ENCODE data around the gene MS4A18. TPM values are rescaled to one million over a fixed set of nuclear protein-coding genes. Genes with fewer than 3 reads are reported as not detected.
A peak's percentile ranks its signal among the peaks of the same experiment; 100 is the strongest.

The MS4A18 gene
- total RNA-seq, 4 donors from 2014 or later, result not detected

GRCh38 chr11:60775420-60775961 lies 51.0 kb downstream of the MS4A18 start:
- H3K27ac ChIP-seq, result no peak overlapping the region
- peak in 1 of 2 donors; percentile 82 for DNase-seq (ENCODE audit: low spot score in 2 of 2)
- WGBS, result 10% methylated on average over 15 of the region's 15 CpGs

GRCh38 chr11:60776167-60776566 lies 51.6 kb downstream of the MS4A18 start:
- Histone ChIP-seq H3K27ac (no peak overlapping the region), H3K4me1 (peaks cover 4% of the 10 kb centered on the region), H3K27me3 (no peaks in the 10 kb centered on the region), H3K9me3 (no peaks in the 10 kb centered on the region), H3K4me3 (no peak overlapping the region), H3K36me3 (no peaks in the 10 kb centered on the region)
- TF ChIP-seq POLR2AphosphoS5 (IDR thresholded peaks at IDR 0.05), result no peak
- no peak for TF ChIP-seq POLR2A (IDR thresholded peaks at IDR 0.05)
- TF ChIP-seq CTCF (IDR thresholded peaks at IDR 0.05), result no peak
- no peak for TF ChIP-seq EP300 (IDR thresholded peaks at IDR 0.05)
- no peak for DNase-seq (ENCODE audit: low spot score in 2 of 2)
- WGBS, result 77% methylated on average over 4 of the region's 4 CpGs

More at GRCh38 chr11:60775420-60775961, 51.0 kb downstream of the MS4A18 start:
- TF ChIP-seq POLR2AphosphoS5 (IDR thresholded peaks at IDR 0.05), result no peak
- TF ChIP-seq CTCF (IDR thresholded peaks at IDR 0.05), result peak; percentile 58 to 90
- no peak for TF ChIP-seq EP300 (IDR thresholded peaks at IDR 0.05)
- Histone ChIP-seq H3K4me3 (no peak overlapping the region), H3K27me3 (no peaks in the 10 kb centered on the region), H3K4me1 (peaks cover 4% of the 10 kb centered on the region), H3K9me3 (no peaks in the 10 kb centered on the region), H3K36me3 (no peaks in the 10 kb centered on the region)

- no peak for TF ChIP-seq POLR2AphosphoS5 (IDR thresholded peaks at IDR 0.05)
- no peak for TF ChIP-seq POLR2A (IDR thresholded peaks at IDR 0.05)
- TF ChIP-seq EP300 (IDR thresholded peaks at IDR 0.05), result no peak
- Histone ChIP-seq H3K36me3 (no peaks in the 10 kb centered on the region), H3K9me3 (no peaks in the 10 kb centered on the region), H3K27me3 (no peaks in the 10 kb centered on the region), H3K27ac (no peak overlapping the region), H3K4me3 (no peak overlapping the region), H3K4me1 (peaks cover 4% of the 10 kb centered on the region)
- DNase-seq (ENCODE audit: low spot score in 2 of 2), result no peak
- 54% methylated on average over 4 of the region's 4 CpGs for WGBS
These were observed 52.6 kb downstream of the MS4A18 start for GRCh38 chr11:60777106-60777505.

- no peak overlapping the region for H3K4me3 ChIP-seq
- no peak overlapping the region for H3K27ac ChIP-seq
- TF ChIP-seq EP300 (IDR thresholded peaks at IDR 0.05) (no peak), CTCF (IDR thresholded peaks at IDR 0.05) (no peak), POLR2A (IDR thresholded peaks at IDR 0.05) (no peak), POLR2AphosphoS5 (IDR thresholded peaks at IDR 0.05) (no peak)
- 42% methylated on average over 2 of the region's 2 CpGs for WGBS
- H3K27me3 ChIP-seq, result no peaks in the 10 kb centered on the region
- no peak for DNase-seq (ENCODE audit: low spot score in 2 of 2)
- no peaks in the 10 kb centered on the region for H3K36me3 ChIP-seq
- peaks cover 4% of the 10 kb centered on the region for H3K4me1 ChIP-seq
- no peaks in the 10 kb centered on the region for H3K9me3 ChIP-seq
These were observed 53.1 kb downstream of the MS4A18 start for GRCh38 chr11:60777572-60777971.

GRCh38 chr11:60780065-60780464 lies 55.5 kb downstream of the MS4A18 start:
- 77% methylated on average over 2 of the region's 2 CpGs for WGBS
- H3K9me3 ChIP-seq, result no peaks in the 10 kb centered on the region
- H3K4me1 ChIP-seq, result peaks cover 4% of the 10 kb centered on the region
- no peak for DNase-seq (ENCODE audit: low spot score in 2 of 2)
- no peak overlapping the region for H3K4me3 ChIP-seq
- TF ChIP-seq POLR2AphosphoS5 (IDR thresholded peaks at IDR 0.05), result no peak
- no peak for TF ChIP-seq CTCF (IDR thresholded peaks at IDR 0.05)
- no peak for TF ChIP-seq POLR2A (IDR thresholded peaks at IDR 0.05)
- no peak for TF ChIP-seq EP300 (IDR thresholded peaks at IDR 0.05)
- H3K36me3 ChIP-seq, result no peaks in the 10 kb centered on the region
- H3K27me3 ChIP-seq, result no peaks in the 10 kb centered on the region
- H3K27ac ChIP-seq, result no peak overlapping the region

GRCh38 chr11:60780774-60781173 lies 56.3 kb downstream of the MS4A18 start:
- peaks cover under 1% of the 10 kb centered on the region for H3K4me1 ChIP-seq
- no peak overlapping the region for H3K4me3 ChIP-seq
- H3K27me3 ChIP-seq, result no peaks in the 10 kb centered on the region
- TF ChIP-seq EP300 (IDR thresholded peaks at IDR 0.05) (no peak), POLR2AphosphoS5 (IDR thresholded peaks at IDR 0.05) (no peak), POLR2A (IDR thresholded peaks at IDR 0.05) (no peak), CTCF (IDR thresholded peaks at IDR 0.05) (no peak)
- H3K36me3 ChIP-seq, result no peaks in the 10 kb centered on the region
- no peaks in the 10 kb centered on the region for H3K9me3 ChIP-seq
- no peak overlapping the region for H3K27ac ChIP-seq
- no peak for DNase-seq (ENCODE audit: low spot score in 2 of 2)
